Activated naive CD4-positive, alpha-beta T cell treated with anti-CD3 and anti-CD28 coated beads for 36 hours (primary cell): Measurements from ENCODE around the gene LZTR1. TPM values are rescaled to one million over a fixed set of nuclear protein-coding genes. Genes with fewer than 3 reads are reported as not detected.

ENCODE experiments used
- CTCF ChIA-PET: fragments of 350-600 bp; sonication (Branson Sonifier 250); formaldehyde crosslinking; loops from one replicate; lab custom pipeline; 2021; ENCODE audit warnings: antibody characterized with exemption; lab: Charles Lee
- DNase-seq: peaks from one replicate; pipeline ENCODE4 v3.0.0-alpha.2; 2020
- H3K27ac Mint-ChIP-seq: one replicate; pipeline ENCODE4 v1.8.0; 2021; ENCODE audit warnings: mild to moderate bottlenecking, mixed read lengths
- H3K27me3 Mint-ChIP-seq: one replicate; pipeline ENCODE4 v1.8.0; 2021; ENCODE audit warnings: low read depth, mixed read lengths
- H3K36me3 Mint-ChIP-seq: one replicate; pipeline ENCODE4 v1.8.0; 2021; ENCODE audit warnings: low read depth, mixed read lengths
- H3K4me1 Mint-ChIP-seq: one replicate; pipeline ENCODE4 v1.8.0; 2021; ENCODE audit warnings: low read depth, mixed read lengths
- H3K4me3 Mint-ChIP-seq: one replicate; pipeline ENCODE4 v1.8.0; 2021; ENCODE audit warnings: mild to moderate bottlenecking, moderate library complexity, mixed read lengths
- H3K9me3 Mint-ChIP-seq: one replicate; pipeline ENCODE4 v1.8.0; 2021; ENCODE audit warnings: mixed read lengths
- intact Hi-C: fragments of 100-400 bp; cut with micrococcal nuclease; formaldehyde crosslinking; loops from one replicate; pipeline ENCODE4 v1.15.1; 2023
- total RNA-seq, 2 experiments: library from RNA; stranded (reverse); gene quantifications; one replicate each; pipeline ENCODE4 v1.2.3, GENCODE V29; 2021

LZTR1 gene
- total RNA-seq, 2 experiments from 2014 or later = 23.1 to 27.4 TPM

- peaks cover 41% of the 10 kb centered on the region for H3K4me1 Mint-ChIP-seq
- H3K27ac Mint-ChIP-seq = peak overlapping the region; percentile 68
- intact Hi-C loops = no loop called here
- H3K9me3 Mint-ChIP-seq = peaks cover 11% of the 10 kb centered on the region
- H3K36me3 Mint-ChIP-seq = peaks cover 8% of the 10 kb centered on the region
- no peak for DNase-seq
- no peaks in the 10 kb centered on the region for H3K27me3 Mint-ChIP-seq
- peak overlapping the region; percentile 13 for H3K4me3 Mint-ChIP-seq
- CTCF ChIA-PET = interaction anchor here (0.7 to 1.5 kb wide), 2 partner anchors 41 to 123 kb away, joined by 3 to 4 read pairs; no protein-coding TSS in a partner anchor
Observed at GRCh38 chr22:20979940-20980453, 2.1 kb upstream of the LZTR1 start.

- Mint-ChIP-seq H3K27ac (no peak overlapping the region), H3K4me3 (peak overlapping the region; percentile 97)
- CTCF ChIA-PET = interaction anchor here (1.5 kb wide), 1 partner anchor 41 kb away, joined by 4 read pairs; no protein-coding TSS in a partner anchor
Observed at GRCh38 chr22:20980523-20980922, 1.6 kb upstream of the LZTR1 start.

GRCh38 chr22:20980938-20981722, 967 bp upstream of the LZTR1 start:
- intact Hi-C loops = no loop called here
- CTCF ChIA-PET = interaction anchor here (0.9 to 1.1 kb wide), 4 partner anchors 18 to 27 kb away, joined by 3 to 4 read pairs (median 3); no protein-coding TSS in a partner anchor
- H3K4me1 Mint-ChIP-seq = peaks cover 41% of the 10 kb centered on the region

More at GRCh38 chr22:20980523-20980922, 1.6 kb upstream of the LZTR1 start:
- peaks cover 8% of the 10 kb centered on the region for H3K36me3 Mint-ChIP-seq
- H3K9me3 Mint-ChIP-seq = peaks cover 11% of the 10 kb centered on the region
- intact Hi-C loops = no loop called here
- no peaks in the 10 kb centered on the region for H3K27me3 Mint-ChIP-seq
- no peak for DNase-seq
- peaks cover 41% of the 10 kb centered on the region for H3K4me1 Mint-ChIP-seq

GRCh38 chr22:20982563-20982882, 426 bp downstream of the LZTR1 start:
- peak overlapping the region; percentile 85 for H3K27ac Mint-ChIP-seq
- no peak for DNase-seq
- CTCF ChIA-PET = interaction anchor here (0.5 to 1.1 kb wide), 6 partner anchors 9 to 25 kb away, joined by 3 to 4 read pairs (median 3); no protein-coding TSS in a partner anchor
- peaks cover 11% of the 10 kb centered on the region for H3K9me3 Mint-ChIP-seq
- H3K4me3 Mint-ChIP-seq = peak overlapping the region; percentile 97
- H3K27me3 Mint-ChIP-seq = no peaks in the 10 kb centered on the region
- intact Hi-C loops = loop anchor here (1.0 to 2.0 kb wide), 4 partner anchors 19 to 124 kb away; partner anchors contain the start of genes CRKL and PI4KA
- H3K4me1 Mint-ChIP-seq = peaks cover 41% of the 10 kb centered on the region
- H3K36me3 Mint-ChIP-seq = peaks cover 15% of the 10 kb centered on the region

More at GRCh38 chr22:20980938-20981722, 967 bp upstream of the LZTR1 start:
- peak overlapping the region; percentile 87 for H3K27ac Mint-ChIP-seq
- H3K4me3 Mint-ChIP-seq = peak overlapping the region; percentile 97
- H3K27me3 Mint-ChIP-seq = no peaks in the 10 kb centered on the region
- DNase-seq = no peak
- peaks cover 8% of the 10 kb centered on the region for H3K36me3 Mint-ChIP-seq
- H3K9me3 Mint-ChIP-seq = peaks cover 11% of the 10 kb centered on the region

- intact Hi-C loops = loop anchor here (2.0 kb wide), 1 partner anchor 20 kb away; no protein-coding TSS in a partner anchor
- Mint-ChIP-seq H3K4me1 (peaks cover 41% of the 10 kb centered on the region), H3K9me3 (peaks cover 9% of the 10 kb centered on the region), H3K27ac (peak overlapping the region; percentile 85), H3K27me3 (no peaks in the 10 kb centered on the region), H3K36me3 (peaks cover 20% of the 10 kb centered on the region), H3K4me3 (peak overlapping the region; percentile 97)
- no peak for DNase-seq
- CTCF ChIA-PET = no interaction called here
Observed at GRCh38 chr22:20983081-20983771, 1.1 kb downstream of the LZTR1 start.

- H3K36me3 Mint-ChIP-seq = peaks cover 22% of the 10 kb centered on the region
- no peaks in the 10 kb centered on the region for H3K9me3 Mint-ChIP-seq
- peaks cover 29% of the 10 kb centered on the region for H3K4me1 Mint-ChIP-seq
- H3K4me3 Mint-ChIP-seq = no peak overlapping the region
- intact Hi-C loops = no loop called here
- H3K27me3 Mint-ChIP-seq = no peaks in the 10 kb centered on the region
- CTCF ChIA-PET = interaction anchor here (0.6 to 1.0 kb wide), 2 partner anchors 35 to 104 kb away, joined by 3 read pairs; no protein-coding TSS in a partner anchor
- no peak overlapping the region for H3K27ac Mint-ChIP-seq
- no peak for DNase-seq
Observed at GRCh38 chr22:20985720-20986119, 3.6 kb downstream of the LZTR1 start.

GRCh38 chr22:20986365-20986764, 4.3 kb downstream of the LZTR1 start:
- Mint-ChIP-seq H3K4me1 (peaks cover 23% of the 10 kb centered on the region), H3K27me3 (no peaks in the 10 kb centered on the region), H3K36me3 (peaks cover 22% of the 10 kb centered on the region), H3K4me3 (no peak overlapping the region), H3K27ac (no peak overlapping the region), H3K9me3 (no peaks in the 10 kb centered on the region)
- CTCF ChIA-PET = interaction anchor here (0.6 to 1.0 kb wide), 2 partner anchors 35 to 105 kb away, joined by 3 read pairs; no protein-coding TSS in a partner anchor
- intact Hi-C loops = no loop called here
- no peak for DNase-seq

- intact Hi-C loops = no loop called here
- Mint-ChIP-seq H3K4me3 (no peak overlapping the region), H3K27me3 (no peaks in the 10 kb centered on the region), H3K4me1 (peaks cover 20% of the 10 kb centered on the region), H3K9me3 (no peaks in the 10 kb centered on the region), H3K27ac (no peak overlapping the region), H3K36me3 (peaks cover 22% of the 10 kb centered on the region)
- CTCF ChIA-PET = no interaction called here
- no peak for DNase-seq
Observed at GRCh38 chr22:20987375-20987774, 5.3 kb downstream of the LZTR1 start.

GRCh38 chr22:20988573-20989322, 6.7 kb downstream of the LZTR1 start:
- Mint-ChIP-seq H3K4me1 (peaks cover 12% of the 10 kb centered on the region), H3K36me3 (peaks cover 20% of the 10 kb centered on the region), H3K27ac (no peak overlapping the region), H3K27me3 (no peaks in the 10 kb centered on the region), H3K9me3 (no peaks in the 10 kb centered on the region), H3K4me3 (no peak overlapping the region)
- no peak for DNase-seq
- CTCF ChIA-PET = no interaction called here
- intact Hi-C loops = no loop called here

- Mint-ChIP-seq H3K4me3 (no peak overlapping the region), H3K27me3 (no peaks in the 10 kb centered on the region), H3K9me3 (no peaks in the 10 kb centered on the region), H3K36me3 (peaks cover 14% of the 10 kb centered on the region), H3K4me1 (peaks cover 6% of the 10 kb centered on the region), H3K27ac (no peak overlapping the region)
- CTCF ChIA-PET = no interaction called here
- intact Hi-C loops = no loop called here
- no peak for DNase-seq
Observed at GRCh38 chr22:20989323-20990138, 7.4 kb downstream of the LZTR1 start.
